Measurements from ENCODE around the gene PDK4. TPM values are rescaled to one million over a fixed set of nuclear protein-coding genes. Genes with fewer than 3 reads are reported as not detected.

Gene PDK4
- total and polyA plus RNA-seq, 9 of the 15 experiments (the other 6 are each of a cell fraction or from before 2014, with no cell fraction given): 0.03 to 0.24 (median 0.08) TPM; not detected in 2

DNA sequence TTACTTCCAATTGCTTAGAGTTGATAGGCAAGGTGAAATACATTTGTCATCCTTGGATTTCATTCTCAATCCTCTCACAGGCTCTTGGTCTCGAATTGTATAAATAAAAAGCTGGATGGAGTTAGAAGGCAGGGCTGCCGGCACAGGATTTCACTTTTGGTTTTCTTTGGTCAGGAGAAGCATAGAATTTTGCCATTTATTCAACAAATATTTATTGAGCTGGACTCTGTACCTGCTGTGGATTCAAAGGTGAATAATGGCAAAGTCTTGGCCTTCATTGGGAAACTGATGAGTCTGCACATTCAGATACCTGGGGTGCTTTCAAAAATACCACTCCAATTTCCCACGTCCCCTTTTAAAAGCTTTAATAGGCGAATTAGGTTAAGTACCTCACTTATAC, 49.7 kb downstream of the PDK4 start:
- Histone ChIP-seq H3K4me1 (replicated peaks in 1 of 2; ENCODE audit: control insufficient read depth in 2 of 2, insufficient read depth in 2 of 2, low read length in 2 of 2) (0 out of 5 replicates have a peak, but pooled peaks cover 0 to 6% of the 10 kb centered on the region in 2 experiments), H3K9me3 (replicated peaks; ENCODE audit: control insufficient read depth, insufficient read depth, low read depth, low read length) (no peaks in the 10 kb centered on the region), H3K9ac (ENCODE audit: insufficient read depth in 1 of 2, low read depth in 2 of 2, low read length in 2 of 2) (no peak overlapping the region), H3K4me3 (no peak overlapping the region), H4K20me1 (replicated peaks; ENCODE audit: control insufficient read depth, insufficient read depth, low read length) (no peaks in the 10 kb centered on the region), H3K27ac (ENCODE audit: extremely low read depth, low read depth, low read length) (no peak overlapping the region), H3K36me3 (ENCODE audit: control insufficient read depth, insufficient read depth, low read length) (no peaks in the 10 kb centered on the region), H3K4me2 (ENCODE audit: insufficient read depth, low read length) (no peak overlapping the region), H3K79me2 (ENCODE audit: control insufficient read depth, insufficient read depth, low read length) (no peaks in the 10 kb centered on the region), H3K9me1 (ENCODE audit: control insufficient read depth, insufficient read depth, low read length) (no peaks in the 10 kb centered on the region), H3K27me3 (ENCODE audit: control insufficient read depth in 2 of 2, insufficient read depth in 2 of 2, low read length in 2 of 2) (no peaks in the 10 kb centered on the region; a peak in 3 of 5 replicates), H2AFZ (ENCODE audit: low read depth, low read length) (no peak overlapping the region)
- ATAC-seq: no peak
- FAIRE-seq: no peak
- BruUV-seq (replicated peaks): no TSS peak
- no peak for DNase-seq (ENCODE audit: extremely low read depth in 1 of 4, low spot score in 3 of 4)
- intact Hi-C loops (cut with micrococcal nuclease): no loop called here
- ChIA-PET POLR2A (no interaction called here), CTCF (ENCODE audit: low intra/inter-chr PET ratio) (interaction anchor here (0.9 kb wide), 1 partner anchor 139 kb away, joined by 3 read pairs; no protein-coding TSS in a partner anchor)
- 0% methylated on average over 4 of the region's 4 CpGs for WGBS (ENCODE audit: insufficient coverage, low coverage, missing lambda C conversion rate)
- in situ Hi-C loops (cut with MboI): no loop called here
- no peak for TF ChIP-seq ILF3 (IDR thresholded peaks at IDR 0.05; ENCODE audit: borderline replicate concordance)
- TF ChIP-seq ZBTB49 (CRISPR knock-in tag; IDR thresholded peaks at IDR 0.05; ENCODE audit: borderline replicate concordance): no peak
- peak; percentile 68 for TF ChIP-seq C11orf30 (IDR thresholded peaks at IDR 0.05; ENCODE audit: low read depth)
- TF ChIP-seq TFAM (CRISPR knock-in tag; conservative IDR thresholded peaks at IDR 0.05): no peak
- no peak for TF ChIP-seq TAF7 (tag; IDR thresholded peaks at IDR 0.05)
- peak; percentile 70 for TF ChIP-seq ZNF316 (IDR thresholded peaks at IDR 0.05)
- no peak for TF ChIP-seq CBX3 (IDR thresholded peaks at IDR 0.05; ENCODE audit: borderline replicate concordance in 1 of 2, low read length in 2 of 2)
- no peak for TF ChIP-seq ZNF75A (CRISPR knock-in tag; IDR thresholded peaks at IDR 0.05)
- no peak for TF ChIP-seq RBM34 (IDR thresholded peaks at IDR 0.05; ENCODE audit: borderline replicate concordance, insufficient read depth, low read length)
- no peak for TF ChIP-seq WHSC1 (IDR thresholded peaks at IDR 0.05; ENCODE audit: low read length)
- no peak for TF ChIP-seq LARP7 (IDR thresholded peaks at IDR 0.05)
- TF ChIP-seq EHMT2 (IDR thresholded peaks at IDR 0.05): no peak
- TF ChIP-seq MAFK (IDR thresholded peaks at IDR 0.05; ENCODE audit: low read length): peak; percentile 49; the same call in 1 of the 2 replicates
- TF ChIP-seq FOXP1 (CRISPR knock-in tag; IDR thresholded peaks at IDR 0.05): no peak
- no peak for TF ChIP-seq SAFB2 (IDR thresholded peaks at IDR 0.05; ENCODE audit: borderline replicate concordance, low read depth, low read length, severe bottlenecking)
- TF ChIP-seq, protein P1, sequence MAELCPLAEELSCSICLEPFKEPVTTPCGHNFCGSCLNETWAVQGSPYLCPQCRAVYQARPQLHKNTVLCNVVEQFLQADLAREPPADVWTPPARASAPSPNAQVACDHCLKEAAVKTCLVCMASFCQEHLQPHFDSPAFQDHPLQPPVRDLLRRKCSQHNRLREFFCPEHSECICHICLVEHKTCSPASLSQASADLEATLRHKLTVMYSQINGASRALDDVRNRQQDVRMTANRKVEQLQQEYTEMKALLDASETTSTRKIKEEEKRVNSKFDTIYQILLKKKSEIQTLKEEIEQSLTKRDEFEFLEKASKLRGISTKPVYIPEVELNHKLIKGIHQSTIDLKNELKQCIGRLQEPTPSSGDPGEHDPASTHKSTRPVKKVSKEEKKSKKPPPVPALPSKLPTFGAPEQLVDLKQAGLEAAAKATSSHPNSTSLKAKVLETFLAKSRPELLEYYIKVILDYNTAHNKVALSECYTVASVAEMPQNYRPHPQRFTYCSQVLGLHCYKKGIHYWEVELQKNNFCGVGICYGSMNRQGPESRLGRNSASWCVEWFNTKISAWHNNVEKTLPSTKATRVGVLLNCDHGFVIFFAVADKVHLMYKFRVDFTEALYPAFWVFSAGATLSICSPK (IDR thresholded peaks at IDR 0.05; ENCODE audit: borderline replicate concordance): no peak
- no peak for TF ChIP-seq FOXM1 (IDR thresholded peaks at IDR 0.05; ENCODE audit: low read depth)
- TF ChIP-seq FOXM1 (CRISPR knock-in tag; IDR thresholded peaks at IDR 0.05; ENCODE audit: low read depth): no peak
- TF ChIP-seq, protein P2, sequence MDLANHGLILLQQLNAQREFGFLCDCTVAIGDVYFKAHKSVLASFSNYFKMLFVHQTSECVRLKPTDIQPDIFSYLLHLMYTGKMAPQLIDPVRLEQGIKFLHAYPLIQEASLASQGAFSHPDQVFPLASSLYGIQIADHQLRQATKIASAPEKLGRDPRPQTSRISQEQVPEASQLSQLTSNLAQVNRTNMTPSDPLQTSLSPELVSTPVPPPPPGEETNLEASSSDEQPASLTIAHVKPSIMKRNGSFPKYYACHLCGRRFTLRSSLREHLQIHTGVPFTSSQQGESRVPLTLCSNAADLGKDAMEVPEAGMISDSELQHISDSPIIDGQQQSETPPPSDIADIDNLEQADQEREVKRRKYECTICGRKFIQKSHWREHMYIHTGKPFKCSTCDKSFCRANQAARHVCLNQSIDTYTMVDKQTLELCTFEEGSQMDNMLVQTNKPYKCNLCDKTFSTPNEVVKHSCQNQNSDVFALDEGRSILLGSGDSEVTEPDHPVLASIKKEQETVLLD (IDR thresholded peaks at IDR 0.05): no peak
- no peak for TF ChIP-seq KHSRP (IDR thresholded peaks at IDR 0.05)
- no peak for TF ChIP-seq GTF2A2 (tag; IDR thresholded peaks at IDR 0.05)
- TF ChIP-seq ARNT (IDR thresholded peaks at IDR 0.05): no peak

Measured in K562 (cell line).